ENCODE measurements around the gene ABCC1.

Gene ABCC1

DNA sequence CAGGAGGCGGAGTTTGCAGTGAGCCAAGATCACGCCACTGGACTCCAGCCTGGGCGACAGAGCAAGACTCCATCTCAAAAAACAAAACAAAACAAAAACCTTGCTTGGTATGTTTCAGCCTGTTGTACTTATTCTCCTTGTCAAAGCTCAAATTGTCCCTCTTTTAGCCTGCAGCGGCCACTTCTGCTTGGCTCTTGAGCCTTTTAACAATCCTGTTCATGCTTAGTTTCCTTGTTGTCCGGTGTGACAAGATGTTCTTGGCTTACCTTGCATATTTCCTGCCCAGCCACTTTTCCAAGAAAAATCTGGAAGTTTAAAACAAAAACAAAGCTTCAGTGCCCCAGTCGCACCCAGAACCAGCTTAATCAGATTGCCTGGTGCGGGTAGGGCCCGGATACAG lies 81.0 kb downstream of the ABCC1 start:
- ChIA-PET CTCF (no interaction called here), POLR2A (interaction anchor here (0.7 kb wide), 1 partner anchor 1698 kb away, joined by 3 read pairs; no protein-coding TSS in a partner anchor)
- DNase-seq (ENCODE audit: extremely low spot score), result no peak
- TF ChIP-seq FOXA1 (IDR thresholded peaks at IDR 0.05) (no peak), CTBP1 (IDR thresholded peaks at IDR 0.05; ENCODE audit: borderline replicate concordance) (no peak), BHLHE40 (IDR thresholded peaks at IDR 0.05; ENCODE audit: borderline replicate concordance) (no peak), FOXK2 (IDR thresholded peaks at IDR 0.05) (no peak), PKNOX1 (IDR thresholded peaks at IDR 0.05) (no peak), SUZ12 (IDR thresholded peaks at IDR 0.05) (no peak), SP1 (IDR thresholded peaks at IDR 0.05) (no peak), TARDBP (IDR thresholded peaks at IDR 0.05) (no peak), HDGF (IDR thresholded peaks at IDR 0.05; ENCODE audit: borderline replicate concordance) (no peak), ARNT (IDR thresholded peaks at IDR 0.05) (no peak), ELF4 (IDR thresholded peaks at IDR 0.05) (no peak), FOXM1 (IDR thresholded peaks at IDR 0.05; ENCODE audit: borderline replicate concordance) (no peak), NFRKB (IDR thresholded peaks at IDR 0.05) (no peak), ZNF384 (IDR thresholded peaks at IDR 0.05) (no peak), LEF1 (IDR thresholded peaks at IDR 0.05; ENCODE audit: borderline replicate concordance) (no peak), L3MBTL2 (conservative IDR thresholded peaks at IDR 0.05) (no peak)

DNA sequence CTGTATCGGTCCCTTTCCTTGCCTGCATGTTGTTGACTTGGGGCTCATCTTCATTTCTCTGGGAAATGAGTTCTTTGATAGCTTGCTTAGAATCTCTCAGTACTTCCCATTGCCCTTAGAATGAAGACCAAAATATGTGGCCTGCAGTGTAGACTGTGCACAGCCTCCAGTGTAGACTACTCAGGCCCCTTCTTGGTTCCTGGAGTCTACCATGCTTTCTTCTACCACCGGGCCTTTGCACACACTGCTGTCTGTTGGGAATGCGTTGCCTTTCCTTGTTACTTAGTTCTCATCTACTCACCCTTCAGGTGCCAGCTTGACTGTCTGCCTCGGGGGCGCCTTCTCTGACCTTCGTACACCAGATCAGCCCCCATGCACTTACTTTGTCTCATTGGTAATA lies 82.0 kb downstream of the ABCC1 start:
- POLR2A ChIA-PET, result no interaction called here
- TF ChIP-seq L3MBTL2 (conservative IDR thresholded peaks at IDR 0.05) (no peak), PKNOX1 (IDR thresholded peaks at IDR 0.05) (no peak), CTBP1 (IDR thresholded peaks at IDR 0.05; ENCODE audit: borderline replicate concordance) (no peak), FOXM1 (IDR thresholded peaks at IDR 0.05; ENCODE audit: borderline replicate concordance) (no peak), SUZ12 (IDR thresholded peaks at IDR 0.05) (no peak), BHLHE40 (IDR thresholded peaks at IDR 0.05; ENCODE audit: borderline replicate concordance) (no peak), ARNT (IDR thresholded peaks at IDR 0.05) (no peak), ELF4 (IDR thresholded peaks at IDR 0.05) (no peak), HDGF (IDR thresholded peaks at IDR 0.05; ENCODE audit: borderline replicate concordance) (no peak), SP1 (IDR thresholded peaks at IDR 0.05) (no peak), FOXA1 (IDR thresholded peaks at IDR 0.05) (no peak), NFRKB (IDR thresholded peaks at IDR 0.05) (no peak)
- CTCF ChIA-PET, result interaction anchor here (0.6 kb wide), 1 partner anchor 32 kb away, joined by 3 read pairs; no protein-coding TSS in a partner anchor
- DNase-seq (ENCODE audit: extremely low spot score), result no peak

- ChIA-PET POLR2A (no interaction called here), CTCF (no interaction called here)
- TF ChIP-seq ELF4 (IDR thresholded peaks at IDR 0.05) (no peak), LEF1 (IDR thresholded peaks at IDR 0.05; ENCODE audit: borderline replicate concordance) (no peak), BHLHE40 (IDR thresholded peaks at IDR 0.05; ENCODE audit: borderline replicate concordance) (no peak), PKNOX1 (IDR thresholded peaks at IDR 0.05) (no peak), TARDBP (IDR thresholded peaks at IDR 0.05) (no peak), SP1 (IDR thresholded peaks at IDR 0.05) (no peak), L3MBTL2 (conservative IDR thresholded peaks at IDR 0.05) (no peak)
- no peak for DNase-seq (ENCODE audit: extremely low spot score)
Observed at GRCh38 chr16:16032271-16032979, 83.0 kb downstream of the ABCC1 start.

DNA sequence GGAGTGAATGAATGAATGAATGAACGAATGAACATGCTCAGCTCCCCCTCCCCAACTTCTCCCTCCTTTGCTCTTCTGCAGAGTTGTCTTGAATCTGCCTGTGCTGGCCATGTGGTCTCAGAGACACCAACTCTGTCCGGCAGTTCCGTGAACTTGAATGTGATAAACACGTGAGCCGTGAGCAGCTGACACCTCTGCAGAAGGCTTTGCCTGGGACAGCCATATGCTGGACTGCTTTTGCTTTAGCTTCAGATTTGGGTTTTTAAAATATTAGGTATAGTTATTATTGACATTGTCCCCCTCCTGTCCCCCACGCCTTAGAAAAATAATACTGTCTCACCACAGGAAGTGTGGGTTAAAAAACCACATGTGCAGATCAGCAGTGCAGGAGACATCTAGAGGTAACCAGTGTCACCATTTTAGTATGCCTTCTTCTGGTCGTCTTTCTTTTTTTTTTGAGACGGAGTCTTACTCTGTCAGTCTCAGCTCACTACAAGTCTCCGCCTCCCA lies 83.8 kb downstream of the ABCC1 start:
- ChIA-PET POLR2A (no interaction called here), CTCF (interaction anchor here (0.6 kb wide), 1 partner anchor 13 kb away, joined by 3 read pairs; no protein-coding TSS in a partner anchor)
- DNase-seq (ENCODE audit: extremely low spot score), result no peak
- TF ChIP-seq ARNT (IDR thresholded peaks at IDR 0.05) (no peak), SUZ12 (IDR thresholded peaks at IDR 0.05) (no peak), CTBP1 (IDR thresholded peaks at IDR 0.05; ENCODE audit: borderline replicate concordance) (no peak), FOXK2 (IDR thresholded peaks at IDR 0.05) (no peak), ELF4 (IDR thresholded peaks at IDR 0.05) (no peak), LEF1 (IDR thresholded peaks at IDR 0.05; ENCODE audit: borderline replicate concordance) (no peak), ZNF384 (IDR thresholded peaks at IDR 0.05) (no peak), L3MBTL2 (conservative IDR thresholded peaks at IDR 0.05) (no peak)

DNA sequence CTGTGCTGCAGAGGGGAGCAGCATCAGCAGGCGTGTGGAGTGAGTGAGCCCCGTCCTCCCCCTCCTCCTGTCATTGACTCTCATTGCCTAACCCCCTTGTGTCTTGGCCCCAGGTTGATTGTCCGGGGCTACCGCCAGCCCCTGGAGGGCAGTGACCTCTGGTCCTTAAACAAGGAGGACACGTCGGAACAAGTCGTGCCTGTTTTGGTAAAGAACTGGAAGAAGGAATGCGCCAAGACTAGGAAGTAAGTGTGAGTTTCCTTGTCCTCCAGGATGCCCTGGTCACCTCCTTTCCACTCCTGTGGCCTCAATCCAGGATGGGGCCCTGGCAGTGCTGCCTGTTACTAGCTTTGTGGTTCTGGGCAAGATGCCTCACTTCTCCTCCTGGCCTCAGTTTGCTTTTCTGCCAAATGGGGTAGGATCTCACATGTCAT lies 87.0 kb downstream of the ABCC1 start:
- no peak for TF ChIP-seq SP1 (IDR thresholded peaks at IDR 0.05)
- no peak for TF ChIP-seq CTBP1 (IDR thresholded peaks at IDR 0.05; ENCODE audit: borderline replicate concordance)
- no peak for TF ChIP-seq BHLHE40 (IDR thresholded peaks at IDR 0.05; ENCODE audit: borderline replicate concordance)
- no peak for TF ChIP-seq LEF1 (IDR thresholded peaks at IDR 0.05; ENCODE audit: borderline replicate concordance)
- TF ChIP-seq FOXA1 (IDR thresholded peaks at IDR 0.05), result no peak
- TF ChIP-seq SUZ12 (IDR thresholded peaks at IDR 0.05), result no peak
- no peak for TF ChIP-seq FOXK2 (IDR thresholded peaks at IDR 0.05)
- POLR2A ChIA-PET, result no interaction called here

GRCh38 chr16:16037521-16037920 lies 88.1 kb downstream of the ABCC1 start:
- ChIA-PET POLR2A (no interaction called here), CTCF (no interaction called here)
- no peak for TF ChIP-seq PKNOX1 (IDR thresholded peaks at IDR 0.05)
- TF ChIP-seq TARDBP (IDR thresholded peaks at IDR 0.05), result no peak
- no peak for TF ChIP-seq ELF4 (IDR thresholded peaks at IDR 0.05)
- no peak for TF ChIP-seq FOXK2 (IDR thresholded peaks at IDR 0.05)
- no peak for TF ChIP-seq CTBP1 (IDR thresholded peaks at IDR 0.05; ENCODE audit: borderline replicate concordance)
- TF ChIP-seq BHLHE40 (IDR thresholded peaks at IDR 0.05; ENCODE audit: borderline replicate concordance), result no peak
- TF ChIP-seq L3MBTL2 (conservative IDR thresholded peaks at IDR 0.05), result no peak
- no peak for TF ChIP-seq FOXA1 (IDR thresholded peaks at IDR 0.05)
- TF ChIP-seq SUZ12 (IDR thresholded peaks at IDR 0.05), result no peak
- no peak for TF ChIP-seq ARNT (IDR thresholded peaks at IDR 0.05)
- no peak for TF ChIP-seq FOXM1 (IDR thresholded peaks at IDR 0.05; ENCODE audit: borderline replicate concordance)
- TF ChIP-seq ZNF384 (IDR thresholded peaks at IDR 0.05), result no peak
- TF ChIP-seq HDGF (IDR thresholded peaks at IDR 0.05; ENCODE audit: borderline replicate concordance), result no peak
- no peak for TF ChIP-seq LEF1 (IDR thresholded peaks at IDR 0.05; ENCODE audit: borderline replicate concordance)

More for the DNA sequence above, 87.0 kb downstream of the ABCC1 start:
- CTCF ChIA-PET, result no interaction called here
- no peak for DNase-seq (ENCODE audit: extremely low spot score)

More at GRCh38 chr16:16037521-16037920, 88.1 kb downstream of the ABCC1 start:
- no peak for DNase-seq (ENCODE audit: extremely low spot score)

All from HEK293T (cell line).